ENCODE data around the gene CRTAC1. TPM values are rescaled to one million over a fixed set of nuclear protein-coding genes. Genes with fewer than 3 reads are reported as not detected.

CRTAC1 gene
- total and polyA plus RNA-seq, 2 experiments from 2014 or later, result 0.30 to 8.0 TPM

DNA sequence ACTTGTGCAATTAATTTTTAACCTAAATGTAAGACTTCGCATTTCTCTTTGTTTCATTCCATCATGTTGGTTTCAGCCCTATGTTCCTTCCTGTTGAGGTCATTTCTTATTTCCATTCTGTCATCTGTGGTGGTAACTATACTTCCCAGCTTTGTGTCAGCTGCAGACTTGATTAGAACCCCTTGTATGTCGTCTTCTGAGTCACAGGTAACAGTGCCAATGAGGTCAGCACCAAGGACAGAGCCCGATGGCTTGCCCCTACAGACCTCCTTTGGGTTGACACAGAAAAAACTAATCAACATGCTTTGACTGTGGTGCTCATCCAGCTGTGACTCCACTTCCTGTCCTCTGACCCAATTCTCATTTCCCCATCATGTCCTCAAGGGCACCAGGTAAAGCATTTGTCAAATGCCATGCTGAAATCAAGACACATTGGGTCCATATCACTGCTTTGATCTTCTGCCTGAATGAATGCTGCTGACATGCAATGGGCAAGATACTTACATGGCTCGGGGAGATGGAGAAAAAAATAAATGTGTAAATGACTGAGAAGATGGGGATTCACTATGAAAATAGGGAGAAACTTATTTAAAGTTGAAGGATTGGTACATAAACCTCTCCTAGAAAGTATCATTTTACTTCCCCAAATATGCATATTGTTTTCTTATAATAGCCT lies 25.6 kb upstream of the CRTAC1 start:
- no peaks in the 10 kb centered on the region for H3K36me3 ChIP-seq
- no peaks in the 10 kb centered on the region for H3K9me3 ChIP-seq (ENCODE audit: low read depth)
- H3K27me3 ChIP-seq, result peaks cover 19% of the 10 kb centered on the region
- H3K4me3 ChIP-seq, result no peak overlapping the region
- TF ChIP-seq, protein P1, sequence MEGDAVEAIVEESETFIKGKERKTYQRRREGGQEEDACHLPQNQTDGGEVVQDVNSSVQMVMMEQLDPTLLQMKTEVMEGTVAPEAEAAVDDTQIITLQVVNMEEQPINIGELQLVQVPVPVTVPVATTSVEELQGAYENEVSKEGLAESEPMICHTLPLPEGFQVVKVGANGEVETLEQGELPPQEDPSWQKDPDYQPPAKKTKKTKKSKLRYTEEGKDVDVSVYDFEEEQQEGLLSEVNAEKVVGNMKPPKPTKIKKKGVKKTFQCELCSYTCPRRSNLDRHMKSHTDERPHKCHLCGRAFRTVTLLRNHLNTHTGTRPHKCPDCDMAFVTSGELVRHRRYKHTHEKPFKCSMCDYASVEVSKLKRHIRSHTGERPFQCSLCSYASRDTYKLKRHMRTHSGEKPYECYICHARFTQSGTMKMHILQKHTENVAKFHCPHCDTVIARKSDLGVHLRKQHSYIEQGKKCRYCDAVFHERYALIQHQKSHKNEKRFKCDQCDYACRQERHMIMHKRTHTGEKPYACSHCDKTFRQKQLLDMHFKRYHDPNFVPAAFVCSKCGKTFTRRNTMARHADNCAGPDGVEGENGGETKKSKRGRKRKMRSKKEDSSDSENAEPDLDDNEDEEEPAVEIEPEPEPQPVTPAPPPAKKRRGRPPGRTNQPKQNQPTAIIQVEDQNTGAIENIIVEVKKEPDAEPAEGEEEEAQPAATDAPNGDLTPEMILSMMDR (IDR thresholded peaks at IDR 0.05; ENCODE audit: low read depth, low read length), result no peak
- H3K4me1 ChIP-seq (ENCODE audit: low read depth), result no peaks in the 10 kb centered on the region
- peak; percentile 30 to 83 for DNase-seq (ENCODE audit: low read depth in 1 of 2, low spot score in 1 of 2)
- no peak overlapping the region for H3K27ac ChIP-seq

DNA sequence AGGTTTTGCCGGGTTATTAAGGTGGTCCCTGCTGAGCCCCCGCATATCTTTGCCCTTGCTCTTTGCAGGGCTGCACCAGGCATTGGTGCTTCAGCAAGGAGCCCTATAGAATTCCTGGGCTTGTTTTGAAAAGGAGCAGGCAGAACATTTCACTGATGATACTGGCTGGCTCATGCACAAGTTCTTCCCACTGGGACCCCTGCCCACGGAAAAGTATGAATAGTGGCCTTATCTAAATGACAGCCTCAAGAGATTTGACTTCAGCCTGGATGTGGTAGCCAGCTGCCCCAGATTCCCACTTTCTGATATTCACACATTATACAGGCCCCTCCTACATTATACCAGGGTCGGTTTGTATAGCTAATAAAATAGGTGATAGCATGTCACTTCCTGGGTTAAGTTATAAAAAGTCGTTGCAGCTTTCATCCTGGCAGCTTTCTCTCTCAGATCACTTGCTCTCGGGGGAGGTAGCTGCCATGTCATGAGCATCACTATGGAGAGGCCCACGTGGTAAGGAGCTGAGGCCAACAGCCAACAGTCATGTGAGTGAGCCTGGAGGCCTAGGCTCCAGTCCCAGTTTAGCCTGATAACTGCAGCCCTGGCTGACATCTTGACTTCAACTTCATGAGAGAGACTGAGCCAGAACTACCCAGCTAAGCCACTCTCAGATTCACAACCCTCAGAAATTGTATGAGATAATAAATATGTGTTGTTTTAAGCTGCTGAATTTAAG lies 16.8 kb upstream of the CRTAC1 start:
- peak in 1 of 2 donors; percentile 64 for DNase-seq (ENCODE audit: low read depth in 1 of 2, low spot score in 1 of 2)
- no peaks in the 10 kb centered on the region for H3K9me3 ChIP-seq (ENCODE audit: low read depth)
- H3K4me1 ChIP-seq (ENCODE audit: low read depth), result no peaks in the 10 kb centered on the region
- H3K27ac ChIP-seq, result no peak overlapping the region
- peaks cover 24% of the 10 kb centered on the region for H3K27me3 ChIP-seq
- H3K4me3 ChIP-seq, result no peak overlapping the region
- no peaks in the 10 kb centered on the region for H3K36me3 ChIP-seq
- TF ChIP-seq, protein P1 (IDR thresholded peaks at IDR 0.05; ENCODE audit: low read depth, low read length), result no peak

DNA sequence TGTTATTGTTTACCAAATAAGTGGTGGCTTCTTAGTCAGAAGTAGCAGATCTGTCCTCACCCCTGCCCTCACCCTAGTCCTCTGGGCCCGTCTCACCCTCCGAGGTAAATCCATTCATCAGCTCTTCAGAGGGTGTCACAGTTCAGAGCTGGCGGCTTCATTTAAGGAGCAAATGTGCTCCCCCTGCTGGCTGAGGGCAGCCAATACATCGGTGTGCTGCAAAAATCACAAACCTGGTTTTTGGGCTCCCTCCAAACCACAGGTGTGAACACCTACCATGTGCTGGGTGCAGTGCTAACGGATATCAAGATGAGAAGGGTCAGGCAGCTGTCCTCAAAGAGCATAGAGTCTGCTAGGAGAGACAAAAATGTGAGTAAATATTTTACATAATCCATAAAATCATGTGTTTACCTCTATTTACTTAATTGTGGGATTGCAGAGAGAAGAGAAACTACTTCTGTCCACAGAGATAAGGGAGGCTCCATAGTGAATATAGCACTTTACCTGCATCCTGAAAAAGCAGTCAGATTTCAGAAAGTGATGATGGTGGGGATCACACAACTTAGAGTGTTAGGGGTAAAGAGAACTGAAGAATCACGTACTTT lies 15.5 kb upstream of the CRTAC1 start:
- no peaks in the 10 kb centered on the region for H3K9me3 ChIP-seq (ENCODE audit: low read depth)
- H3K36me3 ChIP-seq, result no peaks in the 10 kb centered on the region
- peaks cover 19% of the 10 kb centered on the region for H3K27me3 ChIP-seq
- H3K4me1 ChIP-seq (ENCODE audit: low read depth), result no peaks in the 10 kb centered on the region
- TF ChIP-seq, protein P1 (IDR thresholded peaks at IDR 0.05; ENCODE audit: low read depth, low read length), result peak; percentile 93
- peak; percentile 62 to 85 for DNase-seq (ENCODE audit: low read depth in 1 of 2, low spot score in 1 of 2)
- no peak overlapping the region for H3K4me3 ChIP-seq
- H3K27ac ChIP-seq, result no peak overlapping the region

DNA sequence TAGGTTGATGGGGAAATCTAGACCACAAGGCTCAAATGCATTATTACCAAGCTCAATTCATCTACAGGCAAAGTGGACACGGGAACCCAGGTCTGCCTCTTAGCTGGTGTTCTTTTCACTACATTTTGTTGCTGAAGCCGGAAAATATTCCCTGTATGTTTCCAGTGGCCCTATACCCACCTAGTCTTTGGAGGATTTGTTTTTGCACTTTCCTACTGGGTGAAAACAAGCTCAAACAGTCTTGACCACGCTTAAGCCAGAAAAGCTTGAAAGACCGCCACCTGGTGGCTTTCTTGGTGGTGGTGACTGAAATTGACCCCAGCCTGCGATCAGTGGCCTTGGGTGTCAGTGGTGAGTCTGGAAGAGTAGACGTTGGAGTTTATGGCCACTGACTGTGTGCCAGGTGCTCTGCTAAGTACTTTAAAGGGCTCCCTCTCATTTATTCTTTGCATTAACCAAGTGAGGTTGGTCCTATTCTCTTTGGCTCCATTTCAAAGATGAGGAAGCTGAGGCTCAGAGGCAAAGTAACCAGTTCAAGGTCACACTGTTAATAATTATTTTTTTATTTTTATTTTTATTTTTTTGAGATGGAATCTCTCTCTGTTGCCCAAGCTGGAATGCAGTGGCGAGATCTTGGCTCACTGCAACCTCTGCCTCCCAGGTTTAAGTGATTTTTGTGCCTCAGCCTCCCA lies 11.1 kb upstream of the CRTAC1 start:
- TF ChIP-seq, protein P1 (IDR thresholded peaks at IDR 0.05; ENCODE audit: low read depth, low read length), result peak; percentile 81
- DNase-seq (ENCODE audit: low read depth in 1 of 2, low spot score in 1 of 2), result peak; percentile 74 to 76
- no peak overlapping the region for H3K4me3 ChIP-seq
- H3K4me1 ChIP-seq (ENCODE audit: low read depth), result no peaks in the 10 kb centered on the region
- peaks cover 60% of the 10 kb centered on the region for H3K27me3 ChIP-seq
- no peak overlapping the region for H3K27ac ChIP-seq
- H3K9me3 ChIP-seq (ENCODE audit: low read depth), result no peaks in the 10 kb centered on the region
- no peaks in the 10 kb centered on the region for H3K36me3 ChIP-seq

DNA sequence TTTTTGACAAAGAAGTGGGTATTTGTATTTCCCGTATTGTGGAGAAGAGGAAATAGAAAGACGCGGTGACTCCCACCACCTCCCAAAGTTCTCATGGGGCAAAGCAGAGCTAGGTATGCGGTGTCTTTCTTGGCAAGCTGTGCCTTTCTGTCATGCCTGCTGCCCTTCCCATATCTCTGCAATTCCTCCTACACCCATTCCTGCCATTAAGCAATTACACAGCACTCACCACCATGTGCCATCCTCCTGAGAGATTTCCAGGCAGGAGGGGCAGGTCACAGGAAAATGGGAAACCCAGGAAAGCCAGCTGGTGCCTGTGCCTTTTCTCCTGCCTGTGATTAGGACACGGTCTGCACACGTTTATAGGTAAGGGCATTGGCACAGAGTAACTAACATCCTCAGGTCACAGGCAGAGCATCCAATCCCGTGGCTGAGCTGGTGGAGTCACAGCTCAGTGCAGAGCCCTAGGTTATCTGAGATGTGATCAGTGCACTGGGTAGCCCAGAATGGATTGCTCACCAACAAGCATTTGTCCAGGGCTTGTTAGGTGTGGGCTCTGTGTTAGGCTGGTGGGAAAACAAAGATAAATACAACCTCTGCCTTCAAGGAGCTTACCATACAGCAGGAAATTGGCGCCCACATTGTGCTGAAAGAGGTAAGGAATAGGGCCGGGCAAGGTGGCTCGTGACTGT lies 9.4 kb upstream of the CRTAC1 start:
- no peaks in the 10 kb centered on the region for H3K9me3 ChIP-seq (ENCODE audit: low read depth)
- H3K27me3 ChIP-seq, result peaks cover 77% of the 10 kb centered on the region
- H3K36me3 ChIP-seq, result no peaks in the 10 kb centered on the region
- H3K4me3 ChIP-seq, result no peak overlapping the region
- TF ChIP-seq, protein P1 (IDR thresholded peaks at IDR 0.05; ENCODE audit: low read depth, low read length), result no peak
- no peaks in the 10 kb centered on the region for H3K4me1 ChIP-seq (ENCODE audit: low read depth)
- no peak overlapping the region for H3K27ac ChIP-seq
- no peak for DNase-seq (ENCODE audit: low read depth in 1 of 2, low spot score in 1 of 2)
